ENCODE results near the gene GRID1.

DNA sequence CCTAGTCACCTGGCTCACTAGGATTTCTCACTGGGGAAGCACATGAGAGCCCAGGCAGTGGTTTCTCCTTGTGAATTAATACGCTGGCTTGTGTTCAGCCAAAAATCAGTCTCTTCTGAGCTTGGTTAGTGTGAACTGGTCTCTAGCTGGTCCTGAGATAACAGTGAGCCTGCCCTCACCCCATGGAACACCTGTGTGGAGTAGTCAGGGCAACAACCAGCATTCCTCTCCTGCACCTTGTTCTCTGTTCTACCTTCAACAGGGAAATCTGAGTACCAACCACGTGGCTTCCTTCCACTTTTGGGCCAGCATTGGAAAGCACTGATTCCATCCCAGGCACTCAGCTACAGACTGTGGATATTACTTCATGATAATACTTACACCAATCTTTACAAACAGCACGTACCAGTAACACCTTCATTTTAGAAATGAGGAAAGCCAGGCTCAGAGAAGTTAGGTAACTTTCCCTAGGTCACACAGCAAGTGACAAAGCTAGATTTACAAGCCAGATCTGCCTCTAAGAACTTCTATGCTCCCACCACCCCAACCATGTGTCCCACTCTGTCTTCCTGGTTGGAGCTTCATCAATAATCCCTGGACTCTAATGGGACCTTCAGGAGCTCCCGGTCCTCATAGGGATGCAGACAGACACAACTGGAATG, 106.6 kb downstream of the GRID1 start:
- TF ChIP-seq, protein P1, sequence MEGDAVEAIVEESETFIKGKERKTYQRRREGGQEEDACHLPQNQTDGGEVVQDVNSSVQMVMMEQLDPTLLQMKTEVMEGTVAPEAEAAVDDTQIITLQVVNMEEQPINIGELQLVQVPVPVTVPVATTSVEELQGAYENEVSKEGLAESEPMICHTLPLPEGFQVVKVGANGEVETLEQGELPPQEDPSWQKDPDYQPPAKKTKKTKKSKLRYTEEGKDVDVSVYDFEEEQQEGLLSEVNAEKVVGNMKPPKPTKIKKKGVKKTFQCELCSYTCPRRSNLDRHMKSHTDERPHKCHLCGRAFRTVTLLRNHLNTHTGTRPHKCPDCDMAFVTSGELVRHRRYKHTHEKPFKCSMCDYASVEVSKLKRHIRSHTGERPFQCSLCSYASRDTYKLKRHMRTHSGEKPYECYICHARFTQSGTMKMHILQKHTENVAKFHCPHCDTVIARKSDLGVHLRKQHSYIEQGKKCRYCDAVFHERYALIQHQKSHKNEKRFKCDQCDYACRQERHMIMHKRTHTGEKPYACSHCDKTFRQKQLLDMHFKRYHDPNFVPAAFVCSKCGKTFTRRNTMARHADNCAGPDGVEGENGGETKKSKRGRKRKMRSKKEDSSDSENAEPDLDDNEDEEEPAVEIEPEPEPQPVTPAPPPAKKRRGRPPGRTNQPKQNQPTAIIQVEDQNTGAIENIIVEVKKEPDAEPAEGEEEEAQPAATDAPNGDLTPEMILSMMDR (conservative IDR thresholded peaks at IDR 0.05; ENCODE audit: low read depth, low read length): no peak
- no peak for TF ChIP-seq EZH2 (IDR thresholded peaks at IDR 0.05; ENCODE audit: low read length, unreplicated experiment)

All from PC-3 (cell line).